ENCODE data around the gene GAPDH.
"Not testable (repeated sequence)": the region's sequence is repeated elsewhere in the genome, so short reads cannot be mapped to it uniquely, and the experiment has no call there.

The GAPDH gene

DNA sequence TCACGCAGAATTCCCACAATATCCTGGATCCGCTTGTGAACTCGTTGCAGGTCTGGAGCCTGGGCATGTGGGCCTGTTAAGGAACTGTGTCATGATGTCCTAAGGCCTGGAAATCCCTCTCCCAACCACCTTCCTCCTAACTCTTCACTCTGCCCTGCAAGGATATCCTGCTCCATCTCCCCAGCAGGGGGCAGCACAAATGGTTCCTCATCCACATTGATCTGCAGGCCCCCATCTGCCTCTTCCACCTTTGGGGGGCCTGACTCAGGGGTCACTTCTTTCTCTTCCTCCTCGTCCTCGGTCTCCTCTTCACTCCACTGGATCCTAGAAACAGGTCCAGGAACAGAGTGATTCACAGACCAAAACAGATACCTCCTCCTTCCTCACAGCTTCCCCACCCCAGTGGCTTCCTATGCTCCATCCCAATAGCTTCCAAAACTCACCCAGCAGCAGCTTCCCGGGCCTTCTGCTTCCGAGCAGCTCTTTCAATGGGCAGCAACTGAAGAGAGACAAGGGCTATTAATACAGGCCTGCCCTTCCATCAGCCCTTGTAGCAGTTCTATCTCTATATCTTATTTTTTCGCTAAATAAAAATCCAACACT is 29.2 kb downstream of the GAPDH start:
- DNase-seq = peak; percentile 53 to 65

DNA sequence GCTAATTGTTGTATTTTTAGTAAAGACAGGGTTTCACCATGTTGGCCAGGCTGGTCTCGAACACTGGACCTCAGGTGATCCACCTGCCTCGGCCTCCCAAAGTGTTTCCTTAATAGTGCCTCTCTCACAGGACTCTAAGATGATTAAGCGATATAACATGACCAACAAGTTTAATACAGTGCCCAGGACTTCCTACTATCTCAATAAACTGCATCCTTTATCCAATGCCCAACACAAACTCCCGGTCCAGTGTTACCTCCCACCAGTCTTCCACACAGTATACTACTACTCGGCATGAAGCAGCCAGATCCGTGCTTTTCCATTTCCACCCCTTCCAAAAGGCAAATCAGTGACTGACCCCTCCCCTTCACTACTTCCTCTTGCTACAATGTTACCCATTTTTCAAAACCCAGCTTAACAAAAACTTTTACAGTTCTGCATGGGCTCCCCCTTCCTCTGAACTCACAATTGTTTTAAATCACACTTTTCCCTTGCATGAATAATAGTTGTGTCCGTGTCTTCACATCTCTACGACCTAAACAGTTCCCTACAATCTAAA is 32.9 kb downstream of the GAPDH start:
- DNase-seq = peak; percentile 32

DNA sequence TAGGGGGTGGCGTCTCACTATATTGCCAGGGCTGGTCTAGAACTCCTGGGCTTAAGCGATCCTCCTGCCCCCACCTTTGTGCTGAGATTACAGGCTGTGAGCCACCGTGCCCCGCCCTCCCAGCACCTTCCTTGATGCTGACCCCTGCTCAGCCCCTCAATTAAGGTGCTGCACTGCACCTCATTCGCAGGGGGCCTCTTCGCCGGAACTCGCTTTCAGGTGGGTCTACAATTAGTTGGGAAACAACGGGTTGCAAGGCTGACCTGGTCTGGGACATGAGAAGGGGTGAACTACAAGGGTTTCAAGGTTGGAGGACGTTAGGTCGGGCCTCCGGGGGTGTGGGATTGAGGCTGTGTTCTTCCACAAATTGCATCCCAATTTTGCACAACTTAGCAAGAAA is 35.0 kb downstream of the GAPDH start:
- no peak for DNase-seq

DNA sequence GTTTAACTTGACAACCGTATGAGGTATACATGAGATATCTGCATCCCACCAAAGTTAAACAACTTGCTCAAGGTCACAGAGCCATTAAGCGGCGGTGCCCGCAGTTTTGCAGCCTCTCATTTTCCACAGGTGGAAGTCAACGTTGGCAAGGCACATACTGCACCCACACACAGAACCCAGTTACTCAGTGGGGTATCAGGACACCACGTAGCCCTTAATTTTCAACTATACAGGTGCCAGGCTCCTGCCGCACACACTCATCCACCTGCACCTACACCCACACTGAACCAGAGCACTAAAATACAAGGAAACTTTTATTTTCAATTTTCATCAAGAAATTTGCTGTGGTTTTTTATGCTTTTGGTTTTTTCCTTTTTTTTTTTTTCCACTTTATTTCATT is 35.5 kb downstream of the GAPDH start:
- no peak for DNase-seq

DNA sequence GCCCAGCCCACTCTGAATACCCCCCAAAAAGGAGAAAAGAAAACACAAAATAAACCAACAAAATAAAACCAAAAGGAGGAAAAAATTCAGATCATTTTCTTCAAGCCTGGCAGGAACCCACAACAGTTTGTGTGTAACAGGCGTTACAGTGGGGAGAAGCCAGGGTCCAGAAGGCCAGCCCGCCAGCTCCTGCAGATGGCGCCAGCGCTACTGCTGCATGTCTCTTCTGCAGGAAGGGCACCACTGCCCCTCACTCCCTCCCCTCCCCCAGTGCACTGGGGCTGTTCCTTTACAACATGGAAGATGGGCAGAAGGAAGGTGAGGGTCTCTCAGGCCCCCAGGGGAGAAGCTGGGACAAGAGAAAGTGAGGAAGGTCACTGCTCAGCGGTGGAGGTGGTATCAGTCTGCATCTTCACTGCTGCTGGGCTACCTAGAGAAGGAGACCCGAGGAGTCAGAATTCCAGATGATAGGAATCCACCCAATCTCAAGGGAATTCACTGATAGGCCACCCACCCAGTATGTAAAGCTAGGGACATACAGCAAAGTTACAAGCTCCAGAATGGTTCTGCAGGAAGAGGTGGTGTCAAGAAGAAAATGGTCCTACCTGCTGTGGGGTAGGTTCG is 36.1 kb downstream of the GAPDH start:
- DNase-seq = peak; percentile 26 to 36

DNA sequence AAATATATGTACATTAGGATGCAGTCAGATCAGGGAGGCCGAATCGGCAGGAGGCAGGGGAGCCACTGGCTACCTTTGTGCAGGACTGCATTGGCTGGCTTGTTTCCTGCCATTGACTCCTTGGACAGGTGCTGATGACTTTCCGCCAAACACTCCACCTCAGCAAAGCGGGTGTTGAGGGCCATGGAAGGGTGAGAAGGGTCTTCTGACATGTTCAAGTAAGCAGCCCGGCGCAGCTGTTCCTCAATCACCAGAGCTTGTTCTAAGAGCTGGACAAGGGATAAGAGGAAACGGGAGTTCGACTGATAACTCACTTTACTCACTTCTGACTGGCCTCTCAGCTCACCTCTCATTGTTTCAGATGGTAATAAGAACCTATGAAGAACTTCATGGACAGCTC is 38.7 kb downstream of the GAPDH start:
- DNase-seq = no peak

DNA sequence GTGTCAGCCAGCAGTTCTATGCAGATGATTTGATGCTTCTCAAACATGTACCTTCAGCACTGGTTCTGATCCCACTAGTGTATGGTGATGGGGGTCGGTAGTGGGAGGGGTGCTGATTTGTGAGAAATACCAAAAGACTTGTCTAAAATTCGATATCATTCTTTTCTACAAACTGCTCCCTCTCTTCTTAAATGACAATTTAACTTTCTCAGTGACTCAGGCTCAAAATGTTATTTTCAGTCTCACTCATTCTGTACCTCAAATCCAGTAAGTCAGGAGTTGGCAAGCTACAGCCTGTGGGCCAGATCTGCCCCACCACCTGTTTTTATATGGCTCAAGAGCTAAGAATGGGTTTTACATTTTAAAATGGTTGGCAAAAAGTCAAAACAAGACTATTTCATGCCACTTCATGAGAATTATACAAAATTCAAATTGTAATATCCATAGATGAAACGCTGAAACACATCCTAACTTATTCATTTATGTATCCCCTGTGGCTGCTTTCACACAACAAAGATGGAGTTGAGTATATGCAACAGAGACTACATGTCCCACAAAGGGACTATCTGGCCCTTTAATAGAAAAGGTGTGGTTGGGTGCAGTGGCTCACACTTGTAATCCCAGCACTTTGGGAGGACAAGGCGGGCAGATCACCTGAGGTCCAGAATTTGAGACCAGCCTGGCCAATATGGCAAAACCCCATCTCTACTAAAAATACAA is 40.4 kb downstream of the GAPDH start:
- DNase-seq = no peak

DNA sequence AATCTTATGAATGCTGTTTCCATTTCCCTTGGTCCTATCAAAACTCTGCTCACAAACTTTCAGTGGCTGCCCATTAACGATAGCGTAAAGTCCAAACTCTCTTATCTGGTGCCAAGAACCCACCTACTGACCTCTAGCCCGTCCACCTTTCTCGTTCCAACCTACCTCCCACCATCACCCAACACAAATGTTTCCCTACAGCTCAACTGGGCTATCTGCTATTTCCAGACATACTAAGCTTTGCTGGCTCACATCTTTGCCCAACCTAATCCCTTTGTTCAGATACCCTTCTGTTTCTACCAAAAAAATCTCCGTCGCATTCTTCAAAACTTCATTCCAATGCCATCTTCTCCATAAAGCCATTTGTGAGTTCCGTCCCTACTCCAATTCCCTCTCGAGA is 41.3 kb downstream of the GAPDH start:
- no peak for DNase-seq

DNA sequence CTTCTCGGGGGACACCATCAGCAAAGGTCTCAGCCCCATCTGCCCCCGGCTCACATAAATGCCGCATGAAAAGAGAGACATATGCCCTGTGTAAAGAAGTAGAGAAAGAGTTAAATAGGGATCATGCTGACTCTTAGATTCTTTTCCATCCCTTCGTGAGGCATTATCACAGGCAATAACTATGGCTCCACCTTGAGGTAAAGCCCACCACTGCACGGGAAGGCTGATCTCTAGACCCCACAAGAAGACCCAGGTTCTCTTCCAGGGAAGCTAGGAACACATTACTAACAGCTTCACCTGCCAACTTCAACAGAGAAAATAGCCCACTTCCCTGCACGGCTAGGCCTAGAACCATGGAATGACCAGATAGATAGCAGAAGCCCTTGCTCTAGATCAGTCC is 47.9 kb downstream of the GAPDH start:
- DNase-seq = no peak

DNA sequence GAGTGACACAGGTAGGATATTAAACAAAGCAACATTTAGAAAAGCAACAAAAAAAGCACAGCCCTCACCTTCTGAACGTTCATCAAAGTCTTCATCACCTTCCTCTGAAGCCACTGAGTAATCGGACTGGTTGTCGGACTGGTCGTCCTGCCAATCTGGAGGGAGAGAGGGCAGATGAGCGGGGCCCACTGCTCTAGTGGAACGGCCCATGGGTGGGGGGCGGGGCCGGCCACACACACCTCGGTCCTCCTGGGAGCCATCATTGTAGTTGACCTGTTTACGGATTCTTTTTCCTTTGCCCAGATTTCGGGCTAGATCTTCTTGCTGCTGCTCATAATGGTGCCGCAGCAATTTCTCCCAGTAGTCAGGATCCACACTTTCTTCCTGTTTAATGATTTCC is 48.6 kb downstream of the GAPDH start:
- no peak for DNase-seq

DNA sequence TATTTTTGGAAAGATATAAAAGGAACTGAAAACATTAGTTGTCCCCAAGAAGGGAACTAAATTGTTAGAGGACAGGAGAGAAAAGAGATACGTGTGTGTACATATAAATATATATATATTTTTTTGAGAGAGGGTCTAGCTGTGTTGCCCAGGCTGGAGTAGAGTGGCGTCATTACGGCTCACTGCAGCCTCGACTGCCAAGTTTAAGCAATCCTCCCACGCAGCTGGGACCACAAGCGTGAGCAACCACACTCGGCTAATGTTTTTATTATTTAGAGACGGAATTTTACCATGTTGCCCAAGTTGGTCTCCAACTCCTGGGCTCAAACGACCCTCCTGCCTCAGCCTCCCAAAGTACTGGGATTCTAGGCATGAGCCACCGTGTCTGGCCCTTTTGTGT is 50.0 kb downstream of the GAPDH start:
- DNase-seq = no peak

DNA sequence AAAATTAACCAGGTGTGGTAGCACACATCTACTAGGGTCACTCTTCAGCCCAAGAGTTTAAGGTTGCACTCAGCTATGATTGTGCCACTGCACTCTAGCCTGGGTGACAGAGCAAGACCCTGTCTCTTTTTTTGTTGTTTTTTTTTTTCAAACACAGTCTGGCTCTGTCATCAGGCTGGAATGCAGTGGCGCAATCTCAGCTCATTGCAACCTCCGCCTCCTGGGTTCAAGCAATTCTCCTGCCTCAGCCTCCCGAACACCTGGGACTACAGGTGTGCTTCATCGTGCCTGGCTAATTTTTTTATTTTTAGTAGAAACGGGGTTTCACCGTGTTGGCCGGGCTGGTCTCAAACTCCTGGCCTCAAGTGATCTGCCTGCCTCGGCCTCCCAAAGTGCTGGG is 52.3 kb downstream of the GAPDH start:
- DNase-seq = not testable (repeated sequence)
